D721Med (cell line): Measurements from ENCODE around the gene STBD1.
"Not testable (repeated sequence)": the region's sequence is repeated elsewhere in the genome, so short reads cannot be mapped to it uniquely, and the experiment has no call there.

Experiments used
- DNase-seq: peaks from one replicate; pipeline ENCODE4 v3.0.0; 2011; ENCODE audit warnings: low spot score; ENCODE audit not compliant: insufficient read length
- FAIRE-seq: peaks from 2 replicates; lab custom pipeline; 2011; peaks lifted over from hg19 to GRCh38; lab: Jason Lieb, UNC
- TF ChIP-seq, protein P1 (sequence below): IDR thresholded peaks from 2 replicates; pipeline ENCODE4 v1.5.1; 2012; ENCODE audit warnings: mild to moderate bottlenecking, control low read depth; ENCODE audit not compliant: insufficient read depth; ENCODE audit errors: missing control alignments

Gene STBD1

DNA sequence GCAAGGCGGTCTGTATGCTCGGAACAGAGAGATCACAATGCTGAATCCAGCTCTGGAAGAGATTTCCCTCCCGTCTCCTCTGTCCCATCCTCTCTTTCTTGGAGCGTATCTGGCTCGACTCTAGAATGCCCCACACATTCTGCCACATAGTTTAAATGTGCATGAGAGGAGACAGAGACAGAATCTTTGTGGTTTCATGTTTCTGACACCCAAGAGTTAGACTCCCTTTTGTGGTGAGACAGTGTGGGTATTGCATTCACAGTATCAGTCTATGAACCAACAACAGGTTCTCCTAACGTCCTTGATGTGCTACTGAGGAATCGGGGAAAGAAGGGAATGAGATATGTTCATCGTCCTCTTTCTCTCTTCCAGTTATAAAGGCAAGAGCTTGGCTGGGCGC lies 29.7 kb upstream of the STBD1 start:
- DNase-seq (no peak), FAIRE-seq (no peak)
- TF ChIP-seq, protein P1, sequence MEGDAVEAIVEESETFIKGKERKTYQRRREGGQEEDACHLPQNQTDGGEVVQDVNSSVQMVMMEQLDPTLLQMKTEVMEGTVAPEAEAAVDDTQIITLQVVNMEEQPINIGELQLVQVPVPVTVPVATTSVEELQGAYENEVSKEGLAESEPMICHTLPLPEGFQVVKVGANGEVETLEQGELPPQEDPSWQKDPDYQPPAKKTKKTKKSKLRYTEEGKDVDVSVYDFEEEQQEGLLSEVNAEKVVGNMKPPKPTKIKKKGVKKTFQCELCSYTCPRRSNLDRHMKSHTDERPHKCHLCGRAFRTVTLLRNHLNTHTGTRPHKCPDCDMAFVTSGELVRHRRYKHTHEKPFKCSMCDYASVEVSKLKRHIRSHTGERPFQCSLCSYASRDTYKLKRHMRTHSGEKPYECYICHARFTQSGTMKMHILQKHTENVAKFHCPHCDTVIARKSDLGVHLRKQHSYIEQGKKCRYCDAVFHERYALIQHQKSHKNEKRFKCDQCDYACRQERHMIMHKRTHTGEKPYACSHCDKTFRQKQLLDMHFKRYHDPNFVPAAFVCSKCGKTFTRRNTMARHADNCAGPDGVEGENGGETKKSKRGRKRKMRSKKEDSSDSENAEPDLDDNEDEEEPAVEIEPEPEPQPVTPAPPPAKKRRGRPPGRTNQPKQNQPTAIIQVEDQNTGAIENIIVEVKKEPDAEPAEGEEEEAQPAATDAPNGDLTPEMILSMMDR: no peak

DNA sequence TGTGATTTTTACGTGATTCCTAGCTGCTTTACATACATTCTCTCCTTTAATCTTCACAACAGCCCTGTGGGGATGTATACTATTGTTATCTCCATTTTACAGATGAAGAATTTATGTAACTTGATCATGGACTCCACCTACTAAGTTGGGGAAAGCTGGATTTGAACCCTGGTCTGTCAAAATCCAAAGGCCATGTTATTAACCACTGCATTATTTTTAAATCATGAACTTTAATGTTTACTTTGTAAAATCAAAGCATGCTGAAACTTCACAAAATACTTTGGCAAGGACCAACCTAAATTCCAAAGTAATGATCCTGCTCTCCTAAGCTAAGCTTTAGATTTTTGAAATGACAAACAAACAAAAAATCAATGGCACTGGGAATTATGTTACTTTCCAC lies 28.9 kb upstream of the STBD1 start:
- DNase-seq (no peak), FAIRE-seq (no peak)
- TF ChIP-seq, protein P1: no peak

DNA sequence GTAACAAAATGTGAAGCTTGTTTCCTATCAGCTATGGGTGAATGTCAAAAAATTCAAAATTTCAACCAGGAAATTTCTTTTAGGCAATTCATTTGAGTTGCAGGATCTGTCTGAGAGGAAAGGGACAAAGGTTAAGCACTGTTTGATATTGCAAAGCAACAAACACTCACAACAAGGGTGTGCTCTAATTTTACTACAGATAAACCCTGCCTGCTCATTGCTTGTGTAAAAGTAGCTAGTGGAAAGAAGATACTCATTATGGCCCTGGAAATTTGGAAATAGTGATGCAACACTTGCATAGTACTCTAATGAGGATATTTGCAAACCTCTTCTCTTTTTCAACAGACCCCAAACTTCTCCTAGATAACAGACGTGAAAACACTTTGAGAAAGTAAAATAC lies 27.9 kb upstream of the STBD1 start:
- no peak for DNase-seq
- TF ChIP-seq, protein P1: no peak
- FAIRE-seq: no peak

DNA sequence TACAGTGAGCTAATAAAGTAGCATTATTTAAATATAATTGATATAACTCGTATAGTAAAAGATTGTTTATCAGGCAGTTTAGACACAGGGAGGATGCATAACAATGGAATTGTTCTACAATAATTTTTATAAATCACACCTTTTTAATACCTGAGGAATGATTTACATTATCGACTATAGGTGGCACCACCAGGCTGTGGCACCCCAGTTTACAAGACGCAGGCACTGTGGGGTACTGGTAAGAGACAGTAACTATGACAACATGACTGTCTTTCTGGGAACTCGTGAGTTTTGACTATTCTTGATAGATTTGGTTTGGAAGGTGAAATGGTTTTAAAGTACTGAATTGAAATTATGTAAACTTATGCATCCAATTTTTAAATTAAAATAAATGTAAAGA lies 27.1 kb upstream of the STBD1 start:
- FAIRE-seq (no peak), DNase-seq (no peak)
- TF ChIP-seq, protein P1: no peak

DNA sequence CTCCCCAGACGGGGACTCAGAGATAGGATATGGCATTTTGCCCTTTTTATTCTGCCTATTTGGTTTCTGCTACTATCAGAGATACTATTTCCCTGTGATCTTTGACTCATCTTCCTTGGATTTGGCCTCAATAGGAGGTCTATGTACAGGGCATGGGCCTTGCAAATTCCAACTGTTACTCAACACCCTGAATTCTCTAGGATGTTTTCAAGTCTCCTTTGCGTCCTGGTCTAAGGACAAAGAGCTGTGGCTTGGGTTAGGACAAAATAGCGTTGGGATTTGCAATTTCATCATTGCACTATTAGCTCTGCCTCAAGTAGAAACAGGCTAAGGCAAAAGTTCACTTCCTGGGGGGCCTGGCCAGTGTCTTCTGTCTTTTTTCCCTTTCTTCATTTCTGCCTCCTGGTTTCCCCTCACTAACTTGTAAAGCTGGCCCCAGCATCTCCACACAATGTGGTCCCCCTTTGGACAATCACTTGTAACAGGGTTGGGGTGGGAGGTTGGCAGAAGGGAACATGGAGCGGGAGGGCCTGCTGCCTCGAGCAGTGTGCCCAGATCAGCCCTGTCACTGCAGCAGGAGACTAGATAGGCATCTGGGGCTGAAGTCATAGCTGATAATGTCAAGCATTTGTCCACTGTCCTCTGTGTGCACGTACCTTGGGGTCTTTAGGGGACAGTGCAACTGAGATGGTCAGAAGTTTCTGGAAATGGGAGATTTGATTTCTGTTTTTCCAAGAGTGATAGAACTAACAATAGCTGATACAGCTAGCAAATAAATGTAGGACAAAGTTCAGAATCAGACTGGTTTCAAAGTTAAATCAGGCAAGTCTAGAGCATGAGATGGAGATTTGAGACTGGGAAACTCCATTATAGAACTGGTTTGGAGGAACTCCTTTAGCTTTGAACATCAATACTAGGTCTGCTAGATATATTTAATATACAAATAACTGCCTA lies 25.8 kb upstream of the STBD1 start:
- TF ChIP-seq, protein P1: no peak
- FAIRE-seq: no peak
- no peak for DNase-seq

DNA sequence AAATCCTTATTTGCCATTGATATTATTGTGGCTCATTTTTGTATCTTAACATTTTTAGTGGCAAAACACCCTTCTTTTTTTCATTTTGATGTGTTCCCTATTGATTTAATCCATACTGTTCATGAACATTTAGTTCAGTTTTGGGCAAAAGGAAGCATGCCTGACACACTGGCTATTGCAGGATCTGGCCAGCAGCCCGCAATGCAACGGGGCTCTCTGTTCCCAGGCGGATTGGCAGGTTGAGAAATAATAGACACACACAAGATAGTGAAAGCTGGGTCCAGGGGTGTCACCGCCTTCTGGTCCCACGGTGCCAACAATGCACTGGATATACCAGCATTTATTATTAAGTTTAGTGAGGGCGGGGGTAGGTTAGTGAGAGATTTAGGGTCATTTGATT lies 24.9 kb upstream of the STBD1 start:
- FAIRE-seq, DNase-seq: not testable (repeated sequence)

DNA sequence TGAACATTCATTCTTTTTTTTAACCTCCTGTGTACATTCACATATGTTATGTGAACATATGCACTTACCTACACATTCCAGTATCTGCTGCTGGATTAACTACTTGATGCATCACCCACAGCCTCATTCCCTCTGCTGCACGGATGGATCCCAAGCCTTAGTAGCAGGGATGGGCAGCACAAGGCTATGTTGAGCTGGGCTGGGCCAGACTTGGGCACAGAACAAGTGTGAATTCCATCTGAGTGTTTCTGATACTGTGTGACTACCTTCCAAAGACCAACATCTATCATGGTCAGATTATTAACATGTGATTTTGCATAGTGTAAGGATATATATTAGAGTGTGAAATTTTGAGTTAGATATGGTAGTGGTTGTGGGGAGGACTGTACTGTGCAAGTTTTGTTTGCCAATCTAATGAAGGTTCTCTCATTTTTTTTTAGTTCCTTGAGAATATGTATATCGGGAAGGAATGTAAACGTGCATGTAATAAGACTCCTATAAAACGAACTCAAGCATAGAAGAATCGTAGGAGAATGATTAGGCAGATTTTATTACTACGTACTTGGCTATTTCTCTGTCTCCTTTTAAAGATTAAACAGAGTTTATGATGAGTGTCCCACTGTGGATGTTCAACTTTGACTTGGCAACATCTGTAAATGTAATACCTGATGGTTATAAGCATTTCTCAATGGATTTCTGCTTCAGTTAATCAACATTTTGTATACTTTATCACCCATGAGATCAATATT lies 23.4 kb upstream of the STBD1 start:
- no peak for FAIRE-seq
- no peak for DNase-seq
- TF ChIP-seq, protein P1: no peak
